A549 (cell line): Measurements from ENCODE around the gene SSTR3. TPM values are rescaled to one million over a fixed set of nuclear protein-coding genes. Genes with fewer than 3 reads are reported as not detected.

Experiments used
- CBX2 ChIP-seq: fragments of 200-600 bp; sonication (generic); IDR thresholded peaks from 2 replicates; pipeline ENCODE4 v1.6.1; 2016; ENCODE audit warnings: low read depth, mild to moderate bottlenecking, borderline replicate concordance
- CHD2 ChIP-seq: fragments of 150-350 bp; IDR thresholded peaks from 2 replicates; pipeline ENCODE4 v1.6.1; 2014; ENCODE audit warnings: low read length; ENCODE audit not compliant: partially characterized antibody
- EHMT2 ChIP-seq: fragments of 200-600 bp; sonication (generic); IDR thresholded peaks from 2 replicates; pipeline ENCODE4 v1.6.1; 2016; ENCODE audit warnings: antibody characterized with exemption, low read depth, mild to moderate bottlenecking, moderate library complexity
- FOSB ChIP-seq: fragments of 250-450 bp; sonication (Bioruptor Pico); IDR thresholded peaks from 2 replicates; pipeline ENCODE4 v1.5.0; 2020; ENCODE audit warnings: mild to moderate bottlenecking, moderate library complexity
- FOSL2 ChIP-seq, 2 experiments: fragments of 450-650 bp in 1 of 2; fragments of >200 bp in 1 of 2; sonication (Bioruptor Twin) in 1 of 2; formaldehyde crosslinking; IDR thresholded peaks; 2 replicates each; pipeline versions ENCODE4 v1.5.0 to v1.6.1; 2016 to 2020; ENCODE audit warnings: mild to moderate bottlenecking in 1 of 2, moderate library complexity in 1 of 2
- GATA3 ChIP-seq: IDR thresholded peaks from 2 replicates; pipeline ENCODE4 v1.6.1; 2012; ENCODE audit warnings: borderline replicate concordance
- HEYL ChIP-seq: fragments of 250-450 bp; sonication (Bioruptor Pico); IDR thresholded peaks from 2 replicates; pipeline ENCODE4 v1.8.0; 2021; ENCODE audit warnings: mild to moderate bottlenecking, moderate library complexity
- HOXB13 ChIP-seq: fragments of 250-450 bp; sonication (Bioruptor Pico); IDR thresholded peaks from 2 replicates; pipeline ENCODE4 v1.5.0; 2020; ENCODE audit warnings: low read depth, mild to moderate bottlenecking, moderate library complexity
- JUN ChIP-seq, 2 experiments: fragments of >200 bp; sonication (Bioruptor Twin); formaldehyde crosslinking; IDR thresholded peaks; 2 replicates in 1 of 2; 3 replicates in 1 of 2; pipeline ENCODE4 v1.6.1; 2016 to 2017
- MYC ChIP-seq: IDR thresholded peaks from 2 replicates; pipeline ENCODE4 v1.6.1; 2012; ENCODE audit warnings: mild to moderate bottlenecking, inconsistent platforms, low read length, improper control_type of control experiment, borderline replicate concordance
- NFE2L2 ChIP-seq: fragments of 150-350 bp; conservative IDR thresholded peaks from 2 replicates; pipeline ENCODE4 v1.6.1; 2014; ENCODE audit warnings: low read length
- PHF8 ChIP-seq: fragments of 200-600 bp; sonication (generic); IDR thresholded peaks from 2 replicates; pipeline ENCODE4 v1.6.1; 2016; ENCODE audit warnings: low read depth, mild to moderate bottlenecking, antibody characterized with exemption, moderate library complexity, borderline replicate concordance
- POLR2AphosphoS2 ChIP-seq: conservative IDR thresholded peaks from 2 replicates; pipeline ENCODE4 v1.6.1; 2012; ENCODE audit warnings: low read length, improper control_type of control experiment, inconsistent platforms
- RCOR1 ChIP-seq: fragments of 150-350 bp; IDR thresholded peaks from 2 replicates; pipeline ENCODE4 v1.6.1; 2014; ENCODE audit warnings: antibody characterized with exemption, low read length, low read depth
- RFX5 ChIP-seq: fragments of 450-650 bp; IDR thresholded peaks from 2 replicates; pipeline ENCODE4 v1.7.1; 2014; ENCODE audit warnings: antibody characterized with exemption, mild to moderate bottlenecking, moderate library complexity
- SMC3 ChIP-seq: fragments of >200 bp; sonication (Bioruptor Twin); formaldehyde crosslinking; IDR thresholded peaks from 3 replicates; pipeline ENCODE4 v1.6.1; 2018; ENCODE audit warnings: inconsistent platforms
- ZNF302 ChIP-seq: fragments of 250-450 bp; sonication (Bioruptor Pico); IDR thresholded peaks from 2 replicates; pipeline ENCODE4 v1.9.0; 2021; ENCODE audit warnings: inconsistent platforms, mild to moderate bottlenecking, moderate library complexity
- polyA plus RNA-seq, 4 experiments: library from polyadenylated mRNA; depleted of rRNA in 3 of 4; stranded (reverse); fragments of >200 nt; fragmentation: RNase III in 1 of 4; extraction: RNeasy Plus Mini Kit Qiagen cat#74134 plus additional on column Dnase treatment in 1 of 4; gene quantifications; 2 replicates in 3 of 4; 3 replicates in 1 of 4; pipeline ENCODE4 v1.2.3, GENCODE V29; 2011 to 2017
- TF ChIP-seq, protein P1 (sequence below): fragments of 200-600 bp; sonication (generic); IDR thresholded peaks from 2 replicates; pipeline ENCODE4 v1.6.1; 2016; ENCODE audit warnings: antibody characterized with exemption, mild to moderate bottlenecking, moderate library complexity
- TF ChIP-seq, protein P2 (sequence below): fragments of >200 bp; sonication (Bioruptor Twin); formaldehyde crosslinking; IDR thresholded peaks from 3 replicates; pipeline ENCODE4 v1.5.1; 2016
- TF ChIP-seq, protein P3 (sequence below): fragments of >200 bp; sonication (Bioruptor Twin); formaldehyde crosslinking; IDR thresholded peaks from 3 replicates; pipeline ENCODE4 v1.6.1; 2016
- TF ChIP-seq, protein P4 (sequence below): fragments of 150-350 bp; IDR thresholded peaks from 2 replicates; pipeline ENCODE4 v1.6.1; 2014; ENCODE audit warnings: low read depth, mild to moderate bottlenecking, low read length

SSTR3 gene
- polyA plus RNA-seq, 2 of the 4 experiments (the other 2 are of a cell fraction): not detected

DNA sequence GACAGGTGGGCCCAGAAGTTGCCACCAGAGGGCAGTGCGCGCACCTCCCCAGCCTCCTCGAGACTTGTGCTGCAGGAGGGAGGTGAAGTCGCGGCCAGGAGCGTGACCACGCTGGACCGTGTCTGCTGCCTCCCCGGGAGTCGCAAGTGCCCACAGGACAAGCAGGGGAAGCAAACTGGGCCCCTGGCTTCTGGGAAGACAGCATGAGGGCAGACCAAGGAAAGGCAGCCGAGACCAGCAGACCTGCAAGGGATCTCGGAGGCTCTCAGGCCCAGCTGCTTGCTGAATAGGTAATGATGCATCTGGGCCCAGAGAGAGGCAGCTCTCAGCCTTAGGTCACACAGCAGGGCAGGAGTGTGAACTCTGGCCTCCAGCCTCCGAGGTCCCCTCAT lies 45.6 kb downstream of the SSTR3 start (continued):
- TF ChIP-seq, protein P1, sequence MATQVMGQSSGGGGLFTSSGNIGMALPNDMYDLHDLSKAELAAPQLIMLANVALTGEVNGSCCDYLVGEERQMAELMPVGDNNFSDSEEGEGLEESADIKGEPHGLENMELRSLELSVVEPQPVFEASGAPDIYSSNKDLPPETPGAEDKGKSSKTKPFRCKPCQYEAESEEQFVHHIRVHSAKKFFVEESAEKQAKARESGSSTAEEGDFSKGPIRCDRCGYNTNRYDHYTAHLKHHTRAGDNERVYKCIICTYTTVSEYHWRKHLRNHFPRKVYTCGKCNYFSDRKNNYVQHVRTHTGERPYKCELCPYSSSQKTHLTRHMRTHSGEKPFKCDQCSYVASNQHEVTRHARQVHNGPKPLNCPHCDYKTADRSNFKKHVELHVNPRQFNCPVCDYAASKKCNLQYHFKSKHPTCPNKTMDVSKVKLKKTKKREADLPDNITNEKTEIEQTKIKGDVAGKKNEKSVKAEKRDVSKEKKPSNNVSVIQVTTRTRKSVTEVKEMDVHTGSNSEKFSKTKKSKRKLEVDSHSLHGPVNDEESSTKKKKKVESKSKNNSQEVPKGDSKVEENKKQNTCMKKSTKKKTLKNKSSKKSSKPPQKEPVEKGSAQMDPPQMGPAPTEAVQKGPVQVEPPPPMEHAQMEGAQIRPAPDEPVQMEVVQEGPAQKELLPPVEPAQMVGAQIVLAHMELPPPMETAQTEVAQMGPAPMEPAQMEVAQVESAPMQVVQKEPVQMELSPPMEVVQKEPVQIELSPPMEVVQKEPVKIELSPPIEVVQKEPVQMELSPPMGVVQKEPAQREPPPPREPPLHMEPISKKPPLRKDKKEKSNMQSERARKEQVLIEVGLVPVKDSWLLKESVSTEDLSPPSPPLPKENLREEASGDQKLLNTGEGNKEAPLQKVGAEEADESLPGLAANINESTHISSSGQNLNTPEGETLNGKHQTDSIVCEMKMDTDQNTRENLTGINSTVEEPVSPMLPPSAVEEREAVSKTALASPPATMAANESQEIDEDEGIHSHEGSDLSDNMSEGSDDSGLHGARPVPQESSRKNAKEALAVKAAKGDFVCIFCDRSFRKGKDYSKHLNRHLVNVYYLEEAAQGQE: no peak
- TF ChIP-seq MYC: no peak
- no peak for TF ChIP-seq CHD2
- TF ChIP-seq HEYL (CRISPR knock-in tag): no peak
- TF ChIP-seq, protein P2, sequence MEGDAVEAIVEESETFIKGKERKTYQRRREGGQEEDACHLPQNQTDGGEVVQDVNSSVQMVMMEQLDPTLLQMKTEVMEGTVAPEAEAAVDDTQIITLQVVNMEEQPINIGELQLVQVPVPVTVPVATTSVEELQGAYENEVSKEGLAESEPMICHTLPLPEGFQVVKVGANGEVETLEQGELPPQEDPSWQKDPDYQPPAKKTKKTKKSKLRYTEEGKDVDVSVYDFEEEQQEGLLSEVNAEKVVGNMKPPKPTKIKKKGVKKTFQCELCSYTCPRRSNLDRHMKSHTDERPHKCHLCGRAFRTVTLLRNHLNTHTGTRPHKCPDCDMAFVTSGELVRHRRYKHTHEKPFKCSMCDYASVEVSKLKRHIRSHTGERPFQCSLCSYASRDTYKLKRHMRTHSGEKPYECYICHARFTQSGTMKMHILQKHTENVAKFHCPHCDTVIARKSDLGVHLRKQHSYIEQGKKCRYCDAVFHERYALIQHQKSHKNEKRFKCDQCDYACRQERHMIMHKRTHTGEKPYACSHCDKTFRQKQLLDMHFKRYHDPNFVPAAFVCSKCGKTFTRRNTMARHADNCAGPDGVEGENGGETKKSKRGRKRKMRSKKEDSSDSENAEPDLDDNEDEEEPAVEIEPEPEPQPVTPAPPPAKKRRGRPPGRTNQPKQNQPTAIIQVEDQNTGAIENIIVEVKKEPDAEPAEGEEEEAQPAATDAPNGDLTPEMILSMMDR: peak; percentile 80
- no peak for TF ChIP-seq FOSB (CRISPR knock-in tag)
- no peak for TF ChIP-seq JUN (IDR thresholded peaks at IDR 0.05)
- no peak for TF ChIP-seq ZNF302
- TF ChIP-seq RFX5: no peak
- TF ChIP-seq POLR2AphosphoS2: no peak
- no peak for TF ChIP-seq NFE2L2
- TF ChIP-seq RCOR1: no peak
- no peak for TF ChIP-seq GATA3
- TF ChIP-seq PHF8: no peak
- TF ChIP-seq SMC3: peak; percentile 91
- TF ChIP-seq, protein P3, sequence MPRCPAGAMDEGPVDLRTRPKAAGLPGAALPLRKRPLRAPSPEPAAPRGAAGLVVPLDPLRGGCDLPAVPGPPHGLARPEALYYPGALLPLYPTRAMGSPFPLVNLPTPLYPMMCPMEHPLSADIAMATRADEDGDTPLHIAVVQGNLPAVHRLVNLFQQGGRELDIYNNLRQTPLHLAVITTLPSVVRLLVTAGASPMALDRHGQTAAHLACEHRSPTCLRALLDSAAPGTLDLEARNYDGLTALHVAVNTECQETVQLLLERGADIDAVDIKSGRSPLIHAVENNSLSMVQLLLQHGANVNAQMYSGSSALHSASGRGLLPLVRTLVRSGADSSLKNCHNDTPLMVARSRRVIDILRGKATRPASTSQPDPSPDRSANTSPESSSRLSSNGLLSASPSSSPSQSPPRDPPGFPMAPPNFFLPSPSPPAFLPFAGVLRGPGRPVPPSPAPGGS: no peak
- TF ChIP-seq CBX2: no peak
- TF ChIP-seq HOXB13: no peak
- TF ChIP-seq EHMT2: no peak
- TF ChIP-seq, protein P4, sequence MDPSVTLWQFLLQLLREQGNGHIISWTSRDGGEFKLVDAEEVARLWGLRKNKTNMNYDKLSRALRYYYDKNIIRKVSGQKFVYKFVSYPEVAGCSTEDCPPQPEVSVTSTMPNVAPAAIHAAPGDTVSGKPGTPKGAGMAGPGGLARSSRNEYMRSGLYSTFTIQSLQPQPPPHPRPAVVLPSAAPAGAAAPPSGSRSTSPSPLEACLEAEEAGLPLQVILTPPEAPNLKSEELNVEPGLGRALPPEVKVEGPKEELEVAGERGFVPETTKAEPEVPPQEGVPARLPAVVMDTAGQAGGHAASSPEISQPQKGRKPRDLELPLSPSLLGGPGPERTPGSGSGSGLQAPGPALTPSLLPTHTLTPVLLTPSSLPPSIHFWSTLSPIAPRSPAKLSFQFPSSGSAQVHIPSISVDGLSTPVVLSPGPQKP: no peak
- no peak for TF ChIP-seq FOSL2 (IDR thresholded peaks at IDR 0.05)
- TF ChIP-seq FOSL2 (CRISPR knock-in tag; IDR thresholded peaks at IDR 0.05): no peak
